ENCODE data around the gene CLASP2. TPM values are rescaled to one million over a fixed set of nuclear protein-coding genes. Genes with fewer than 3 reads are reported as not detected.

CLASP2 gene
- total RNA-seq, 1 experiment from 2014 or later, result 40.4 TPM

- ATAC-seq (no peak), DNase-seq (ENCODE audit: low read depth, low spot score) (no peak)
- TF ChIP-seq SIN3A (IDR thresholded peaks at IDR 0.05; ENCODE audit: borderline replicate concordance, insufficient read depth, low read depth, low read length) (no peak), REST (IDR thresholded peaks at IDR 0.05; ENCODE audit: insufficient read depth in 1 of 2, low read depth in 2 of 2, low read length in 1 of 2) (no peak), CTCF (IDR thresholded peaks at IDR 0.05) (no peak), POLR2AphosphoS5 (IDR thresholded peaks at IDR 0.05; ENCODE audit: low read depth, low read length) (no peak), TCF7L2 (IDR thresholded peaks at IDR 0.05; ENCODE audit: low read depth, low read length) (no peak)
- BruUV-seq (replicated peaks), result no TSS peak
- in situ Hi-C loops (cut with HindIII; ENCODE audit: low pct_unique_long_range_greater_than_20kb, low sequenced_read_pairs), result no loop called here
- Histone ChIP-seq H3K4me3 (ENCODE audit: low read depth in 2 of 2, low read length in 2 of 2) (no peak overlapping the region), H3K27me3 (ENCODE audit: control insufficient read depth, insufficient read depth, low read length) (no peaks in the 10 kb centered on the region), H3K9me3 (ENCODE audit: control insufficient read depth, insufficient read depth, low read depth, low read length) (no peaks in the 10 kb centered on the region; the same call in 1 of the 2 replicates), H3K4me1 (ENCODE audit: control insufficient read depth, insufficient read depth, low read length) (no peaks in the 10 kb centered on the region), H3K36me3 (ENCODE audit: control insufficient read depth, insufficient read depth, low read length) (no peaks in the 10 kb centered on the region), H3K27ac (ENCODE audit: low read length) (no peak overlapping the region)
- POLR2A ChIA-PET, result no interaction called here
- intact Hi-C loops (cut with micrococcal nuclease; ENCODE audit: unreplicated experiment), result no loop called here
- CTCF ChIA-PET, result no interaction called here
These were observed 194.9 kb downstream of the CLASP2 start for GRCh38 chr3:33523093-33523667.

- Histone ChIP-seq H3K4me3 (ENCODE audit: low read depth in 2 of 2, low read length in 2 of 2) (no peak overlapping the region), H3K27me3 (ENCODE audit: control insufficient read depth, insufficient read depth, low read length) (no peaks in the 10 kb centered on the region), H3K36me3 (ENCODE audit: control insufficient read depth, insufficient read depth, low read length) (no peaks in the 10 kb centered on the region), H3K27ac (ENCODE audit: low read length) (no peak overlapping the region), H3K9me3 (ENCODE audit: control insufficient read depth, insufficient read depth, low read depth, low read length) (no peaks in the 10 kb centered on the region), H3K4me1 (ENCODE audit: control insufficient read depth, insufficient read depth, low read length) (no peaks in the 10 kb centered on the region)
- intact Hi-C loops (cut with micrococcal nuclease; ENCODE audit: unreplicated experiment), result no loop called here
- ATAC-seq (no peak), DNase-seq (ENCODE audit: low read depth, low spot score) (no peak)
- BruUV-seq (replicated peaks), result no TSS peak
- in situ Hi-C loops (cut with HindIII; ENCODE audit: low pct_unique_long_range_greater_than_20kb, low sequenced_read_pairs), result no loop called here
- ChIA-PET CTCF (no interaction called here), POLR2A (no interaction called here)
- no peak for TF ChIP-seq REST (IDR thresholded peaks at IDR 0.05; ENCODE audit: insufficient read depth in 1 of 2, low read depth in 2 of 2, low read length in 1 of 2)
- no peak for TF ChIP-seq CTCF (IDR thresholded peaks at IDR 0.05)
- TF ChIP-seq TCF7L2 (IDR thresholded peaks at IDR 0.05; ENCODE audit: low read depth, low read length), result no peak
- TF ChIP-seq SIN3A (IDR thresholded peaks at IDR 0.05; ENCODE audit: borderline replicate concordance, insufficient read depth, low read depth, low read length), result no peak
- TF ChIP-seq POLR2AphosphoS5 (IDR thresholded peaks at IDR 0.05; ENCODE audit: low read depth, low read length), result no peak
These were observed 196.3 kb downstream of the CLASP2 start for GRCh38 chr3:33521736-33522135.

Data from Panc1 (cell line).